GM18507 (cell line): ENCODE data around the gene PCNX2.

Experiments
- DNase-seq: peaks from one replicate; pipeline ENCODE4 v3.0.0; 2011; ENCODE audit warnings: low read depth; ENCODE audit not compliant: insufficient read length; ENCODE audit errors: extremely low spot score
- FAIRE-seq: peaks from 2 replicates; lab custom pipeline; 2011; peaks lifted over from hg19 to GRCh38; lab: Jason Lieb, UNC

The PCNX2 gene

GRCh38 chr1:232936941-232937340 lies 358.6 kb downstream of the PCNX2 start:
- FAIRE-seq (no peak), DNase-seq (no peak)
